ENCODE results near the gene HNRNPM. TPM values are rescaled to one million over a fixed set of nuclear protein-coding genes. Genes with fewer than 3 reads are reported as not detected.

The HNRNPM gene
- total RNA-seq, 1 donor from 2014 or later: 198 TPM

DNA sequence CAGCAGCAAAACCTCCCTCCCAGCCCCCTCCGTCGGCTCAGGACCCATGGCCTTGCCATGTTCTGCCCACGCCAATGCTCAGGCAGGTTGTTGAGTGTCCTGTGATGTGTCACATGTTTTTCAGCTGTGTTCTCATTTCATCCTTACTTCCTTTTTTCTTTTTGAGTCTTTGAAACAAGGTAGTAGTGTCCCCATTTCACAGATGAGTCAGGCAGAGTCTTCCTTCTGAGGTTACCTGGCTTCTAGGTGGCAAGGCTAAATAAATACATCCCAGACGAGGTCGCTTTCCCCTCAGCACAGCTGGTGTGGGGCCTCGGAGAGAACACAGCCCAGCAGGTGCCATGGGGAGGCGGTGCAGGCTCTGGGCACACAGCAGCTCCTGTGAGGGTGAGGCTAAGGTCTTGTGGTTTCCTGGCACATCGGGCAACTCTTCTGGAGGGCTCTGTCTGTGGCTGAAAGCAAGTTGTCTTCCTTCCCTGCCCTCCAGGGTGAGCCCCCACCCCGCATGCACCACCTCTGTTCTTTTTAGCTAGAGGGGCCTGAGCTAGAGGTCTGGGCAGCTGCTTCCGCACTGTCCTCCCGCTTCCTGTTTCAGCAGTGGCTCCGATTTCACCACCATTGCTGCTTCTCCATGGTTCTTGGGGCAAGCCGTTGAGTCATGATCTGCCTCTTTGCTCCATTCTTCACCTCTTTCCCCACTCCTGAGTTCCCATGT lies 42.5 kb downstream of the HNRNPM start:
- DNase-seq (ENCODE audit: low spot score in 2 of 2): peak in 1 of 2 donors; percentile 26
- peak overlapping the region in 1 of 2 donors; percentile 40 for H3K27ac ChIP-seq

DNA sequence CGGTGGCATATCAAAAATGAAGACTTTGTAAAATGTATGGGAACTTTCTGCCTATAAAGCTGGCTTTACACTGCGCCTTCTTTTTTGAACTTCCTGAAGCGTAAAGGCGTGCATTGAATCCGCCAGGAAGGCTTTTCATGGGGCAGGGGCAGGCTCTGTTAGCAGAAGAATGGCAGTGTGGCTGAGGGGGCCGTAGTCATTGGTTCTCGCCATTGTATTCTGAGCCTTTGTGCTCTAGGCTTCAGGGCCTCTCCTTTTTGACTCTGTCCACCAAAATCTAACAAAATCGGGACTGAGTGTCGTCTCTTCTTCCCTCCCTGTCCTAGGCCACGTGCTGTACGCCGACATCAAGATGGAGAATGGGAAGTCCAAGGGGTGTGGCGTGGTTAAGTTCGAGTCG lies 43.6 kb downstream of the HNRNPM start:
- H3K4me1 ChIP-seq: no peaks in the 10 kb centered on the region
- H3K27ac ChIP-seq: no peak overlapping the region
- H3K36me3 ChIP-seq: peaks cover 56 to 65% of the 10 kb centered on the region in 2 donors
- intact Hi-C loops (cut with DNase I): no loop called here
- no peak overlapping the region for H3K4me3 ChIP-seq
- no peaks in the 10 kb centered on the region for H3K27me3 ChIP-seq
- no peaks in the 10 kb centered on the region for H3K9me3 ChIP-seq
- TF ChIP-seq, protein P1, sequence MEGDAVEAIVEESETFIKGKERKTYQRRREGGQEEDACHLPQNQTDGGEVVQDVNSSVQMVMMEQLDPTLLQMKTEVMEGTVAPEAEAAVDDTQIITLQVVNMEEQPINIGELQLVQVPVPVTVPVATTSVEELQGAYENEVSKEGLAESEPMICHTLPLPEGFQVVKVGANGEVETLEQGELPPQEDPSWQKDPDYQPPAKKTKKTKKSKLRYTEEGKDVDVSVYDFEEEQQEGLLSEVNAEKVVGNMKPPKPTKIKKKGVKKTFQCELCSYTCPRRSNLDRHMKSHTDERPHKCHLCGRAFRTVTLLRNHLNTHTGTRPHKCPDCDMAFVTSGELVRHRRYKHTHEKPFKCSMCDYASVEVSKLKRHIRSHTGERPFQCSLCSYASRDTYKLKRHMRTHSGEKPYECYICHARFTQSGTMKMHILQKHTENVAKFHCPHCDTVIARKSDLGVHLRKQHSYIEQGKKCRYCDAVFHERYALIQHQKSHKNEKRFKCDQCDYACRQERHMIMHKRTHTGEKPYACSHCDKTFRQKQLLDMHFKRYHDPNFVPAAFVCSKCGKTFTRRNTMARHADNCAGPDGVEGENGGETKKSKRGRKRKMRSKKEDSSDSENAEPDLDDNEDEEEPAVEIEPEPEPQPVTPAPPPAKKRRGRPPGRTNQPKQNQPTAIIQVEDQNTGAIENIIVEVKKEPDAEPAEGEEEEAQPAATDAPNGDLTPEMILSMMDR (IDR thresholded peaks at IDR 0.05): no peak
- DNase-seq (ENCODE audit: low spot score in 2 of 2): no peak

More for the DNA sequence above, 42.5 kb downstream of the HNRNPM start:
- Histone ChIP-seq H3K27me3 (no peaks in the 10 kb centered on the region), H3K9me3 (no peaks in the 10 kb centered on the region), H3K4me1 (no peaks in the 10 kb centered on the region), H3K4me3 (no peak overlapping the region), H3K36me3 (peaks cover 65 to 73% of the 10 kb centered on the region in 2 donors)
- intact Hi-C loops (cut with DNase I): no loop called here
- TF ChIP-seq, protein P1 (IDR thresholded peaks at IDR 0.05): no peak

DNA sequence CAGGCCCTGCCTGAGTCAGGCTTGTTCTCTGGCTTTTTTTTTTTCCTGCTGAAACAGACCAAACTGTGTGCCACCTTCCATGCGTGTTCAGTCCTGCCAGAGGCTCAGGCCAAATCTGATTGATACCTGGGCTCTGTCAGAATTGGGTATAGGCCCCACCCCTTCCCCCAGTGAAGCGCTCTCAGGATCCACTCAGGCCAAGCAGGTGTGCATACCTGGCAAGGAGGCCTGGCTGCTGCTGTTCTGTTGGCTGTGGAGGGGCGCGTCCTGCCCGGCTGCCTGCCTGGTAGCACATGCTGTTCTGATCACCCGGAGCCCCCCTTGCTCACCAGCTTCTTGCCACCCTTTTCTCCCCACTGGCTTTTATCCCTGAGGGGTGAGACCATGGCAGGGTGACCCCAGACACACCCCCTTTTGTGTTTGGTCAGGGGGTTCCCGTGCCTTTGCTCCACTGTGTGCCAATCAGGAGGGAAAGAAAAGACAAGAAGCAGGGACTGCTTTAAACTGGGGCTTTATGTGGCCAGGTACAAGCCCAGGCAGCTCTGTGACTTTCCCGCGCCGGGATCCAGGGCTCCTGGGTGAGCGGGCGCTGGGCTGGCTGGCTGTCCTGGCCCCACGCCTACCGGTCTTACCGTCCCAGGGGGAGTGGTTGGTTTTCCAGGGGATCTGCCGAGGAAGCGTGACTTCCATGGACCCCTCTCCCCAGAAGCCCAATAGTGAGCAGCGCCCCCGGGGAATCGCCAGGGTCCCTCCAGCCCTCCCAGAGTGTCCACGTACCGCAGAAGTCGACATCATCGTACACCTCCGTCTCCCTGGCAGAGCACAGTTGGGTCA lies 45.0 kb downstream of the HNRNPM start:
- intact Hi-C loops (cut with DNase I): no loop called here
- Histone ChIP-seq H3K9me3 (no peaks in the 10 kb centered on the region), H3K27me3 (no peaks in the 10 kb centered on the region), H3K36me3 (peaks cover 46 to 51% of the 10 kb centered on the region in 2 donors), H3K4me1 (no peaks in the 10 kb centered on the region), H3K27ac (no peak overlapping the region), H3K4me3 (no peak overlapping the region)
- DNase-seq (ENCODE audit: low spot score in 2 of 2): no peak
- TF ChIP-seq, protein P1 (IDR thresholded peaks at IDR 0.05): no peak

DNA sequence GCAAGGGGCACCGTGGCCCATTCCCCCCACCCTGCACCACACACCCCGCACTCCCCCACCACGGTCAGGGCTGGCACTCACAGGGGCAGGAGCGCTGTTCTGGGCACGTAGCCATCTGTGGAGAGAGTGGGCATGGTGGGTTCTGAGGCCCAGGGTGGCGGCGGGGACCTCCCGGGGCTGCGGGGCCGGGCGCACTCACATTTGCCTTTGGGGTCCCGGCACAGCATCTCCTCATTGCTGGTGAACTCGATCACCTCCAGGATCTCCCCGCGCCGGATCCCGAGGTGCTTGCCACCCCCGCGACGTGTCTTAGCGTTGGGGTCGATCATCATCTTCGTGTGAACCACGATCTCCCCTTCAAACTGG lies 45.6 kb downstream of the HNRNPM start:
- DNase-seq (ENCODE audit: low spot score in 2 of 2): no peak
- Histone ChIP-seq H3K27me3 (no peaks in the 10 kb centered on the region), H3K36me3 (peaks cover 40 to 45% of the 10 kb centered on the region in 2 donors), H3K4me1 (no peaks in the 10 kb centered on the region), H3K4me3 (no peak overlapping the region), H3K27ac (no peak overlapping the region), H3K9me3 (no peaks in the 10 kb centered on the region)
- TF ChIP-seq, protein P1 (IDR thresholded peaks at IDR 0.05): no peak
- intact Hi-C loops (cut with DNase I): no loop called here

DNA sequence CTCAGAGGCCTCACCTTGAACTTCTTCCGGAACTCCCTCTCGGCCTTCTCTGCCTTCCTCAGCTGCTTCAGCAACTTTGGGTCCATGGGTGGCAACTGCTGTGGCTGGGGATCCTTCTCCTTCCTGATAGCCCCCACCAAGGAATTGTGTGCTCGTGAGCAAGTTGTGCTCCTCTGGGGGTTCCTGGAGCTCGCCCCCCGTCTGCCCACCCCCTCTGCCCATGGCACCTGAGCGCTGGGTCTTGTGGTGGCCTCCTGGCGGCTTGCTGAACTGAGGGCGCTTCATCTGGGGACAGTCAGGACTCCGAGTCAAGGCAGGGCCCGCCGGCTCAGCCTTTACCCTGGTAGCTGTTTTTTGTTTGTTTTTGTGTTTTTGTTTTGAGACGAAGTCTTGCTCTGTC lies 46.1 kb downstream of the HNRNPM start:
- intact Hi-C loops (cut with DNase I): no loop called here
- TF ChIP-seq, protein P1 (IDR thresholded peaks at IDR 0.05): no peak
- Histone ChIP-seq H3K4me3 (no peak overlapping the region), H3K9me3 (no peaks in the 10 kb centered on the region), H3K4me1 (no peaks in the 10 kb centered on the region), H3K27ac (no peak overlapping the region), H3K36me3 (peaks cover 35 to 40% of the 10 kb centered on the region in 2 donors), H3K27me3 (no peaks in the 10 kb centered on the region)
- DNase-seq (ENCODE audit: low spot score in 2 of 2): no peak
